ENCODE results near the gene CDC42SE2. TPM values are rescaled to one million over a fixed set of nuclear protein-coding genes. Genes with fewer than 3 reads are reported as not detected.

CDC42SE2 gene
- total RNA-seq, 1 experiment from 2014 or later = 23.2 TPM

- no peak overlapping the region for H3K18ac ChIP-seq (ENCODE audit: insufficient read length, low read depth, low read length)
- H4K91ac ChIP-seq (ENCODE audit: insufficient read length, low read depth, low read length) = no peak overlapping the region
- no peak overlapping the region for H3K4me2 ChIP-seq (ENCODE audit: insufficient read depth, insufficient read length, low read length)
- no peak overlapping the region for H3K4ac ChIP-seq (ENCODE audit: low read depth, low read length)
- H3K27ac ChIP-seq (ENCODE audit: insufficient read length, low read depth, low read length) = no peak overlapping the region
- H3K4me1 Mint-ChIP-seq = no peaks in the 10 kb centered on the region
- no peaks in the 10 kb centered on the region for H3K79me2 ChIP-seq (ENCODE audit: insufficient read depth, low read length)
- H2BK120ac ChIP-seq (ENCODE audit: low read depth, low read length, poor library complexity, severe bottlenecking) = no peak overlapping the region
- no peaks in the 10 kb centered on the region for H4K20me1 ChIP-seq (ENCODE audit: control insufficient read depth, insufficient read depth, insufficient read length)
- no peaks in the 10 kb centered on the region for H3K27me3 ChIP-seq (ENCODE audit: insufficient read depth, low read length)
- no peak overlapping the region for H3K23ac ChIP-seq (ENCODE audit: insufficient read length, low read depth, low read length)
- H2BK5ac ChIP-seq (ENCODE audit: insufficient read length, low read length) = no peak overlapping the region
- no peaks in the 10 kb centered on the region for H3K27me3 Mint-ChIP-seq (ENCODE audit: low read depth)
- H3K27ac Mint-ChIP-seq = peak overlapping the region in 1 of 3 experiments; percentile 41; a peak in 1 of 7 replicates
- H3K23me2 ChIP-seq (ENCODE audit: insufficient read length, low read depth, low read length, poor library complexity, severe bottlenecking) = no peaks in the 10 kb centered on the region
- no peak overlapping the region for H2BK15ac ChIP-seq (ENCODE audit: low read depth, low read length)
- H3K9me3 Mint-ChIP-seq = peaks cover 9 to 14% of the 10 kb centered on the region in 2 experiments; a peak in 4 of 5 replicates
- H2BK20ac ChIP-seq (ENCODE audit: low read depth, low read length, poor library complexity, severe bottlenecking) = no peak overlapping the region
- no CpG with 5 or more reads among the region's 2 CpGs for WGBS (ENCODE audit: extremely low coverage, insufficient read length, low lambda C conversion rate)
- no peak overlapping the region for H2AFZ ChIP-seq (ENCODE audit: low read length)
- H4K5ac ChIP-seq (ENCODE audit: insufficient read length, low read depth, low read length) = no peak overlapping the region
- H3T11ph ChIP-seq (ENCODE audit: low read length) = no peak overlapping the region
- no peaks in the 10 kb centered on the region for H3K4me1 ChIP-seq (ENCODE audit: insufficient read depth, low read length)
- H3K14ac ChIP-seq (ENCODE audit: insufficient read depth, low read length) = no peak overlapping the region
- no peak for DNase-seq
- no peak overlapping the region for H3K56ac ChIP-seq (ENCODE audit: insufficient read length, low read depth, low read length)
- H3K9me3 ChIP-seq (ENCODE audit: control insufficient read depth, low read depth, low read length) = no peaks in the 10 kb centered on the region
- no peak overlapping the region for H4K8ac ChIP-seq (replicated peaks; ENCODE audit: insufficient read length, low read depth, low read length)
- TF ChIP-seq, protein P1, sequence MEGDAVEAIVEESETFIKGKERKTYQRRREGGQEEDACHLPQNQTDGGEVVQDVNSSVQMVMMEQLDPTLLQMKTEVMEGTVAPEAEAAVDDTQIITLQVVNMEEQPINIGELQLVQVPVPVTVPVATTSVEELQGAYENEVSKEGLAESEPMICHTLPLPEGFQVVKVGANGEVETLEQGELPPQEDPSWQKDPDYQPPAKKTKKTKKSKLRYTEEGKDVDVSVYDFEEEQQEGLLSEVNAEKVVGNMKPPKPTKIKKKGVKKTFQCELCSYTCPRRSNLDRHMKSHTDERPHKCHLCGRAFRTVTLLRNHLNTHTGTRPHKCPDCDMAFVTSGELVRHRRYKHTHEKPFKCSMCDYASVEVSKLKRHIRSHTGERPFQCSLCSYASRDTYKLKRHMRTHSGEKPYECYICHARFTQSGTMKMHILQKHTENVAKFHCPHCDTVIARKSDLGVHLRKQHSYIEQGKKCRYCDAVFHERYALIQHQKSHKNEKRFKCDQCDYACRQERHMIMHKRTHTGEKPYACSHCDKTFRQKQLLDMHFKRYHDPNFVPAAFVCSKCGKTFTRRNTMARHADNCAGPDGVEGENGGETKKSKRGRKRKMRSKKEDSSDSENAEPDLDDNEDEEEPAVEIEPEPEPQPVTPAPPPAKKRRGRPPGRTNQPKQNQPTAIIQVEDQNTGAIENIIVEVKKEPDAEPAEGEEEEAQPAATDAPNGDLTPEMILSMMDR (conservative IDR thresholded peaks at IDR 0.05) = no peak
- H2BK12ac ChIP-seq (ENCODE audit: insufficient read length, low read depth, low read length) = no peak overlapping the region
- no peaks in the 10 kb centered on the region for H3K79me1 ChIP-seq (ENCODE audit: insufficient read depth, low read depth, low read length, poor library complexity, severe bottlenecking)
- no peak overlapping the region for H2AK5ac ChIP-seq (ENCODE audit: insufficient read length, low read length)
- no peak overlapping the region for H3K9ac ChIP-seq (ENCODE audit: extremely low read depth, insufficient read length, low read length)
- H3K36me3 Mint-ChIP-seq (ENCODE audit: insufficient read depth in 1 of 3, low read depth in 3 of 3) = peaks cover 19 to 35% (median 31%) of the 10 kb centered on the region in 3 experiments
- H3K4me3 Mint-ChIP-seq = no peak overlapping the region
These were observed 141.8 kb downstream of the CDC42SE2 start for GRCh38 chr5:131405674-131406073.
